ENCODE measurements around the gene KDM4D.
"Not testable (repeated sequence)": the region's sequence is repeated elsewhere in the genome, so short reads cannot be mapped to it uniquely, and the experiment has no call there.

KDM4D gene

DNA sequence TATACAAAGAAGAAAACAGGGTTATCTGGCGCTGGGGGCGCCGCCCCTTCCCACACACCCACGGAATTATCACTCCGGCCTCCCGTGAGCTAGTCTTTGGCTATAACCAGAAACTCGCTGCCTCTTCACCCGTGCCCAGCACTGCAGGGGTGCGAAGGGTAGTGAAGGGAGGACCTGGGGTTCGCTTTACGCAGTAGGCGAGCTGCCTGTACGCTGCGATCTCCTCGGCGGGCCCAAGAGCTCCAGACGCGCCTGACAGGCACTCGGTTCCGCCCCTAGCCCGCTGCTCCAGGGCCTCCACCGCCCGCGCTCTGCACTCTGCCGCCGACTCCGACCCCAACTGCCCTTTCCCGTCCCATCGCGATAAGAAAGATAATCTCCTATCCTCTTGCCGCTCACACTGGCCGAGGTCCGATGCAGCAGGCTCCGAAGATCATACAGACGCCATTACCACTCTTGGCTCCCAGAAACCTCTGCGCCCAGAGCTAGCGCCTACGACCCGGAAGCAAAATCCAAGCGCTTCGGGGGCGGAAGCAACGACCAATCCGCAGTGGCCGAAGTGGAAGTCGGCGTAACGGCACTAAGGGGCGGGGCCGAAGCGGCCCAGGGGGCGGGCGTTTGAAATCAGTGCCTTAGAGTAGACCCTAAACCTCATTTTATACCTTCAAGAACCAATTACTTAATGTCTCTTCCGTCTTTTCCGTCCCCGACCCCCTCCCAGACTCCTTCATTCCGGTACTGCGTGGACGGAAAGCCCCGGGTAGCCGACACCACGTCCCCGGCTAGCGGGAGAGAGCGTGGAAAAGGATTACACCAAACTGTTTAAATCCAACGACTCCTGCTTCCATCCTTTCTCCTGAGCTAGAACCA is at the start of gene KDM4D, which contains the start of gene CWC15:
Gene KDM4D, plus strand, starts transcription at position 611 of the 870 bp plus-strand sequence. CDS start 23,664 bp downstream, outside the sequence.
Gene CWC15, minus strand, starts transcription at position 458 of the 870 bp plus-strand sequence. CDS start 1,371 bp downstream, outside the sequence.
- peak; percentile 97 for DNase-seq (ENCODE audit: low spot score)

DNA sequence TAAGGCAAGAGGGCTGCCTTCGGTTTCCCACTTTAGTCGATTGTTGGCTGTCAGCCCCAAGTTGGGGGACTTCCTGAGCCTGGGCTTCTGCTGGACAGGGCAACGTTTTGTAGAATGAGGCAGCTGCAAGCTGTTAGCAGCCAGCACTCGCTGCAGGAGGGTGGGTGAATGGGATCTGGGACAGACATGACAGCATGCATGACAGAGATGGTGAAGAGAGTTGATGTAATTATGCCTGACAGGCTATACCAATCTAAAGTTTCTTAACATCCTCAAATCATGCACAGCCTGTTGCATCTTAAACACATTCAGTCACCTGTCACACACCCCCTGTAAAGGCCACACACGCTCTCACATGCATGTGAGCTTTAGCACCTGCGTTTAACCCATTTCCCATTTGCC is 49.3 kb upstream of the KDM4D start:
- no peak for DNase-seq (ENCODE audit: low spot score)

DNA sequence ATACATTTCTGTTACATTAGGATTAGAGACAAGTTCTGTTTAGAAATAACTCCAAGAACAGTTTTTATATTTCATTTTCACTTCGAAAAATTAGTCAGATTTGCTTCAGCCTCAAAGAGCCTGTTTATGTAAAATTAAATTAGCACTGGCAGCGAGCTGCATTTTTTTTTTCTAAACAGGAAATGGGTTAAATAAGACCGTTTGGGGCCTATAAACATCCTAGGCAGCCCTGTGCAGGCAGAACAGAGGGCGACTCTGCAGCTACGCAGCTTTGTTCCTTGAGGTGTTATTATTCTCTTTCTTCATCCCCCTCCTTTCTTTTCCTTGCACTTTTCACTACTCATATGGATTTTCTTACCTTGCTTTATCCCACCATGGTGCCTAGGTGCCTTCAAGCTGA is 48.9 kb upstream of the KDM4D start:
- no peak for DNase-seq (ENCODE audit: low spot score)

GRCh38 chr11:94925422-94926270 is 47.9 kb upstream of the KDM4D start:
- DNase-seq (ENCODE audit: low spot score): no peak

GRCh38 chr11:94926271-94926625 is 47.3 kb upstream of the KDM4D start:
- no peak for DNase-seq (ENCODE audit: low spot score)

DNA sequence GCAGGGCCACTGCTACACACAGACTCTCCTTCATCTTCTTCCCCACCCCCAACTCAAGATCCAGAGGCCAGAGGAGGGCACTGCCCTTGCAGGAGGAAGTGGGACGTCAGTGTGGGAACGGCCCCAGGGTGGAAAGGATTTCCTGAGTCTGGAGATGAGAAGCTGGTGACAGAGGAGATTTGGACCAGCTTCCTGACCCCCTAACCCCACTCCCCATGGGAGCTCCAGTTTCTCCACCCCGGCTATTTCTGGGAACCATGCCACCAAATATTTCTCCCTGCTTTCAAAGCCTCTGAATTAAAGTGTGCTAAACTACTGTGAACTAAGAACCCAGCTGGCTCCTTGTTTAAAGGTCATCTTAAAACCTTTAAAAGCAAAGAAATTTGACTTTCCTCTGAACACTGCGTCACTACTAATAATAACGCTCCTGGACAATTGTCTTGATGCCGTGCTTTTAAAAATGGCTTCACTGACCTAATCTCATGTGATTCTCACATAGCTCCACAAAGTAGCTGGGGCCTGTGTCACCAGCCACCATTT is 46.7 kb upstream of the KDM4D start:
- DNase-seq (ENCODE audit: low spot score): peak; percentile 64

- DNase-seq (ENCODE audit: low spot score): no peak
Measured at GRCh38 chr11:94928117-94928990, 45.2 kb upstream of the KDM4D start.

- DNase-seq (ENCODE audit: low spot score): not testable (repeated sequence)
Measured at GRCh38 chr11:94932072-94932471, 41.4 kb upstream of the KDM4D start.

- no peak for DNase-seq (ENCODE audit: low spot score)
Measured at GRCh38 chr11:94932503-94932902, 41.0 kb upstream of the KDM4D start.

DNA sequence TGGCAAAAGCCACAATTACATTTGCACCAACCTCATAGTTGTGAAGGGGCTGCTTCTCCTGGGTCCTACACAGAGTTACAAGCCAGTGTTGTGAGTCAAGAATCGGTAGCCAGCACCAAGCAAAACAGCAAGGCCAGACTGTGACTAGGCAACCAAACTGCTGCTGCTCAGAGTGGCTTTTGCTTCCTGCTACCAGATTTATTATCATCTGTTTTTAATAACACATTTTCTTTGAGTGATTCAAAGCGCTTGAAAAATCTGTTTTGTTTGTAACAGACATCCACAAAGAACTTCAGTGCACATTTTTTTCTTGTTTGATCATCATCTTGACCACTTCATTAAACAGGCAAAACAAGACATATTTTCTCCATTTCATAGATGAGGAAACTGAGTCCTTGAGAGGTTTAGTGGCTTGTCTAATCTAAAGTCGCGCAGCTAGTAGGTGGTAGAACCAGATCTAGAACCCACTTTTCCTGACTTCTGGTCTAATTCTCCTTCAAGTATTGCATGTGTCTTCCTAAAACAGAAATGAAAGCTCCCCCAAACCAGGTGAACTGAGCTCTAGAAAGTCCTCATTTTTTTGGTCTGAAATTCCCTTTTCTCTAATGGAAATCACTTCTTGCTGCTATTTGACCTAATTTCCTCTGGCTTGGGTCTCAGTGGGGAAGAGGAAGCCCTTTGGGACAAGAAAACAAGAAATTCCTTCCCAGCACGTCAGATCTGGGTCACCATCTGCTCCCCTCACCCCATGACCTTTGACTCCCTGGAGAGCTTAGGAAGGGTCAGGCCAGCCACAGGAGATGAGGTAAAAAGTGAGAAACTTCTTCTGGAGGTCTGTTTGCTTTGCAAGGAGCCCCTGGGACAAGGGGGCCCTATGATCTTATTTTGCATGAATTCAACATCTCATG is 40.0 kb upstream of the KDM4D start:
- peak; percentile 37 for DNase-seq (ENCODE audit: low spot score)

- no peak for DNase-seq (ENCODE audit: low spot score)
Measured at GRCh38 chr11:94934362-94934761, 39.1 kb upstream of the KDM4D start.

GRCh38 chr11:94934846-94935245 is 38.7 kb upstream of the KDM4D start:
- no peak for DNase-seq (ENCODE audit: low spot score)

GRCh38 chr11:94938095-94939055 is 35.1 kb upstream of the KDM4D start:
- peak; percentile 30 for DNase-seq (ENCODE audit: low spot score)

GRCh38 chr11:94939346-94939745 is 34.2 kb upstream of the KDM4D start:
- DNase-seq (ENCODE audit: low spot score): no peak

GRCh38 chr11:94941131-94941530 is 32.4 kb upstream of the KDM4D start:
- DNase-seq (ENCODE audit: low spot score): no peak

- no peak for DNase-seq (ENCODE audit: low spot score)
Measured at GRCh38 chr11:94946812-94947211, 26.7 kb upstream of the KDM4D start.

- DNase-seq (ENCODE audit: low spot score): no peak
Measured at GRCh38 chr11:94948070-94948617, 25.4 kb upstream of the KDM4D start.

DNA sequence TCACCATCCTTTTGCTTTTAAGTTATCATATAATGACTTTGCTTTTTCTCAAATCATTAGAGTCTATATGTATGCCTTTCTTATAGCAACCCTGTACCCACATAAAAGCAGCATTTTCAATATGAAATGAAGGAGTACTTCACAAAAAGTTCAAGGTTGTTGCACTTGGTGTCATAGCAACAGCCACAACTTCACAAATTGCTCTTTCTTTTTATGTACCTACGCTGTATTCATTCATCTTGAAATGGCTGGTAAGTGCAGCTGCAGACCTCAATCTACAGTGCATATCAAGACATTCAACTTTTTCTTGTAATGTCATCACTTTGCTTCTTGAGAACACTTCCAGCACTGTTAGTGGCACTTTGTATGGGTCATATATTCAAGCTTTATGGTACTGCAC is 18.8 kb upstream of the KDM4D start:
- no peak for DNase-seq (ENCODE audit: low spot score)

- no peak for DNase-seq (ENCODE audit: low spot score)
Measured at GRCh38 chr11:94956963-94957362, 16.5 kb upstream of the KDM4D start.
